ENCODE measurements around the gene RRAGC.
"Not testable (repeated sequence)": the region's sequence is repeated elsewhere in the genome, so short reads cannot be mapped to it uniquely, and the experiment has no call there.

The RRAGC gene

DNA sequence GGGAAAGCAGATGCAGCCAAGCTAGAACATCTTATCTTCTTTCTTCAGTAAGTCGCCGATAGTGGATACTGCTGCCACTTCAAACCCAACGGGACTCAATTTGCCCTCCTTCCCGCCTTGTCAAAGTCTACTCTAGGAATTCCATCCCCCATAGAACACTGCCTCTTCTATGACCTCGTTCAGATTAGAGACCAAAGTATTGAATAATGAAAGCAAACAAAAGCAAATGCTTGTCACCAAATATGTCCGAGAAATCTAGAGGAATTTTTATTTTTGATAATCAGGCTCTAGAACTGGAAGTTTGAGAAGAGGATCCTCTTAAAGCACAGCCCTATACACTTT lies 853 bp upstream of the RRAGC start:
- in situ Hi-C loops (cut with MboI; ENCODE audit: low sequenced_read_pairs, unreplicated experiment) = no loop called here
- no peak for TF ChIP-seq CTCF (IDR thresholded peaks at IDR 0.05; ENCODE audit: borderline replicate concordance, control extremely low read depth, extremely low read depth, insufficient read depth, missing control alignments)
- no peak for DNase-seq (ENCODE audit: low spot score)

DNA sequence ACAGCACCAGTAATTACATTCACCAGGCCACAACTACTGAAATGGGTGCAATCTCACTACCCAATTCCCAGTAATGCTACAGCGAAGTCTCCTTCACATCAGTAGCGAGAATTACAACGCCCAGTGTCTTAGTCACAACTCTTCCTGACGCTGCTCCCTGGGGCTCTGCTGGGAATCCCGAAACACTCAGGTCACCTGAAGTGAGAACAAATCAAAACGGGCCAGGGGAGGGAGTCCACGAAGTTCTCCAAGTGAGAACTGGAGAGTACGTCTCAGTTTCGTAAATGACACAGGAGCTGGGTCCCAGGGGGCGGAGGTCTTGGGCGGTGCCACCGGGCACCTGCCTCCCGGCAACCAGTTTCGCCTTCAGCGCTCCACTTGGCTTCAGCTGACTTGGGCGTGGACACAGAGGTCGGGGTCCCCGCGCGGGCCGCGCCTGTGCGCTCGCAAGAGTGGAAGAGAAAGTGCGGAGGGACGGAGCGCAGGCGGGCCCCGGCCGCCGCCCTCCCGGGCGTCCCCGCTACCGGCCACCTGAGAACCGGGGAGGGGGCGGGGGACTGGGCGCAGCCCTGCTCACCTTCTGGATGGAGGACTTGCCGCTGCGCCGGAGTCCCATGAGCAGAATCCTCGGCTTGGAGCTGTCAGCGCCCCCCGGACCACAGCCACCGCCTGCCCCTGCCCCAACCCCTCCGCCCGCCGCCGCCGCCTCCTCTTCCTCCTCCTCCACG lies 575 bp downstream of the RRAGC start:
- TF ChIP-seq CTCF (IDR thresholded peaks at IDR 0.05; ENCODE audit: borderline replicate concordance, control extremely low read depth, extremely low read depth, insufficient read depth, missing control alignments) = no peak
- peak; percentile 63 for DNase-seq (ENCODE audit: low spot score)
- in situ Hi-C loops (cut with MboI; ENCODE audit: low sequenced_read_pairs, unreplicated experiment) = no loop called here

GRCh38 chr1:38852780-38853179 lies 6.8 kb downstream of the RRAGC start:
- no peak for TF ChIP-seq CTCF (IDR thresholded peaks at IDR 0.05; ENCODE audit: borderline replicate concordance, control extremely low read depth, extremely low read depth, insufficient read depth, missing control alignments)
- in situ Hi-C loops (cut with MboI; ENCODE audit: low sequenced_read_pairs, unreplicated experiment) = no loop called here
- peak; percentile 41 for DNase-seq (ENCODE audit: low spot score)

GRCh38 chr1:38848071-38848470 lies 11.5 kb downstream of the RRAGC start:
- in situ Hi-C loops (cut with MboI; ENCODE audit: low sequenced_read_pairs, unreplicated experiment) = no loop called here
- no peak for TF ChIP-seq CTCF (IDR thresholded peaks at IDR 0.05; ENCODE audit: borderline replicate concordance, control extremely low read depth, extremely low read depth, insufficient read depth, missing control alignments)
- DNase-seq (ENCODE audit: low spot score) = no peak

DNA sequence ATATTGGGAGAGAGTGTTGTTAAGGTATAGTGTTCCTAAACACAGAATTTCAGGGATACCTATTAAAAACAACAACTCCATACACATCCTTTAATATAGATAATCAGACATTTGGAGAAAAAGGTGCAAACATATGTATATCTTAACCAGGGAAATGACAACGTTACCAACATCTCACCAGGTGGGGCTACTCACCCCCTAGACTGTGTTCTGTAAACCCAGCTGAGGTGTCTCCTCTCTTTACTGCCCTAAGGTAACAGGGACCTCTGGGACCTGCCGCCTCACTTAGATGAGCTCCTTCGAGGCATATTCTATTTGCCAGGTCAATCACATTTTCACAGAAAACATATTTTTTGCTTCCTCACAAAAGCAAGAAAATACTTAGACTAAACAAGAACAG lies 13.4 kb downstream of the RRAGC start:
- TF ChIP-seq CTCF (IDR thresholded peaks at IDR 0.05; ENCODE audit: borderline replicate concordance, control extremely low read depth, extremely low read depth, insufficient read depth, missing control alignments) = no peak
- in situ Hi-C loops (cut with MboI; ENCODE audit: low sequenced_read_pairs, unreplicated experiment) = no loop called here
- DNase-seq (ENCODE audit: low spot score) = no peak

DNA sequence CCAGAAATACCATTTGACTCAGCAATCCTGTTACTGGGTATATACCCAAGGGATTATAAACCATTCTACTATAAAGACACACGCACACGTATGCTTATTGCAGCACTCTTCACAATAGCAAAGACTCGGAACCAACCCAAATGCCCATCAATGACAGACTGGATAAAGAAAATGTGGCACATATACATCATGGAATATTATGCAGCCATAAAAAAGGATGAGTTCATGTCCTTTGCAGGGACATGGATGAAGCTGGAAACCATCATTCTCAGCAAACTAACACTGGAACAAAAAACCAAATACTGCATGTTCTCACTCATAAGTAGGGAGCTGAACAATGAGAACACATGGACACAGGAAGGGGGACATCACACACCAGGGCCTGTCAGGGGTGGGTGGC lies 14.5 kb downstream of the RRAGC start:
- DNase-seq (ENCODE audit: low spot score); in situ Hi-C loops (cut with MboI; ENCODE audit: low sequenced_read_pairs, unreplicated experiment): not testable (repeated sequence)

DNA sequence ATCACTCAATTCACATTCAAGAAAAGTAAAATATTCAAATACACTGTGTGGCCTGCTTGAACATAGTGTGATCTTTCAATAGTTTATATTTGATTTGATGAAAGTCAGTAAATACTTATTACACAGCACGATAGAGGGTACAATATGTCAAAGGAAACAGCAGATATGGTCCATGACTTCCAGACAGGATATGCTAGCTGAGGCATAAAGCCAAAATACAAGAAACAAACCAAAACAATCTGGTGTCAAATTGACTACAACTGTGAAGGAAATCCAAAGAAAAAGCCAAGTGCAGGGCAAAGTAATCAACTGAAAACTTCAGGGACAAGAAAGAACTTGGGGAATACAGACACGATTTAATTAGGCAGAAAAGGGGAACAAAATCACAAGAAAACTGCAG lies 19.3 kb downstream of the RRAGC start:
- DNase-seq (ENCODE audit: low spot score) = no peak
- no peak for TF ChIP-seq CTCF (IDR thresholded peaks at IDR 0.05; ENCODE audit: borderline replicate concordance, control extremely low read depth, extremely low read depth, insufficient read depth, missing control alignments)
- in situ Hi-C loops (cut with MboI; ENCODE audit: low sequenced_read_pairs, unreplicated experiment) = no loop called here
